Skin epidermis (tissue), 12 donors: Measurements from ENCODE around the gene NOL12.
"Not testable (repeated sequence)": the region's sequence is repeated elsewhere in the genome, so short reads cannot be mapped to it uniquely, and the experiment has no call there.

Source experiments
- H3K27ac ChIP-seq, 21 experiments: fragments of 200-600 bp; sonication (generic) in 11 of 21; one replicate each; pipeline ENCODE4 v1.5.0; 2020; ENCODE audit warnings: mild to moderate bottlenecking in 3 of 21, inconsistent platforms in 2 of 21, moderate library complexity in 2 of 21
- H3K4me3 ChIP-seq, 7 experiments: fragments of 200-600 bp; sonication (generic) in 2 of 7; one replicate each; pipeline ENCODE4 v1.5.0; 2020; ENCODE audit warnings: inconsistent platforms in 2 of 7, mild to moderate bottlenecking in 2 of 7, moderate library complexity in 1 of 7

Gene NOL12

DNA sequence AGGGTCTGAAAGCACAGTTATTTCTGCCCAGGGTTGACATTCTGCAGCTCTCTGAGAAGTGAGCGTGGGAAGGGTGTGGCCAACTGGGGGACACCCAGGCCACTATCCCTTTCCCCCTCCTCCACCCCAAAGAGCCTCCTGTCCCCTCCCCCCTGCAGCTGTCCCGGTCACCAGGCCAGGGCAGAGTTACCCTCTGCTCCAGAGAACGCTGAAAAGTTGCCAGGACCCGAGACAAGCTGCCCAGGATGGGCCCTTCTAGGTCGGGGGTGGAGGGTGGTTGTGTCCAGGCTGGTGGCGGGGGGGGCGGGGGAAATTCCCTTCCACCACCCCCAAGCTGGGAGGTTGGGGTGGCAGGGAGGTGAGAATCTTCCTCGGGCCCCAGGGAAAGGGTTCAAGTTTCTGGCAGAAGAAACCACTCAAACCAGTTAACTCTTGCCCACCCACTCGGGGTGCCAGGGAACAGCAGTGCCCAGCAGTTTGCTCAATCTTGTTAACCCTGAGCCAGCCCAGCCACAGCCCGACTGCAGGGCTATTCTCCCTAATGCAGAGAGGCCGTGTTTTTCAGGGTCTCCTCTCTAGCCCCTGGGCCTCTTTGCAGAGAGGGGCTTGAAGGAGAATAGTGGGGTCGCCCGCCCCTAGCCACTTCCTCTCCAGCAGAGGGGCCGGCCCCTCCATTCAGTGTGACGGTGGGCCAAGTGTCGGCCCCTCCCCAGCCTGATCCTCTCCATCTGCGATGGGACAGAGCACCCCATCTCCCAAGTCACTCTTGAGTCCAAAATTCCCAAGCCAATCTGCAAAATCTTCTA lies 10.0 kb upstream of the NOL12 start:
- H3K4me3 ChIP-seq = peak overlapping the region; percentile 45 to 68 (median 53)
- peak overlapping the region in 20 of 21 experiments; percentile 71 to 96 (median 86) for H3K27ac ChIP-seq

DNA sequence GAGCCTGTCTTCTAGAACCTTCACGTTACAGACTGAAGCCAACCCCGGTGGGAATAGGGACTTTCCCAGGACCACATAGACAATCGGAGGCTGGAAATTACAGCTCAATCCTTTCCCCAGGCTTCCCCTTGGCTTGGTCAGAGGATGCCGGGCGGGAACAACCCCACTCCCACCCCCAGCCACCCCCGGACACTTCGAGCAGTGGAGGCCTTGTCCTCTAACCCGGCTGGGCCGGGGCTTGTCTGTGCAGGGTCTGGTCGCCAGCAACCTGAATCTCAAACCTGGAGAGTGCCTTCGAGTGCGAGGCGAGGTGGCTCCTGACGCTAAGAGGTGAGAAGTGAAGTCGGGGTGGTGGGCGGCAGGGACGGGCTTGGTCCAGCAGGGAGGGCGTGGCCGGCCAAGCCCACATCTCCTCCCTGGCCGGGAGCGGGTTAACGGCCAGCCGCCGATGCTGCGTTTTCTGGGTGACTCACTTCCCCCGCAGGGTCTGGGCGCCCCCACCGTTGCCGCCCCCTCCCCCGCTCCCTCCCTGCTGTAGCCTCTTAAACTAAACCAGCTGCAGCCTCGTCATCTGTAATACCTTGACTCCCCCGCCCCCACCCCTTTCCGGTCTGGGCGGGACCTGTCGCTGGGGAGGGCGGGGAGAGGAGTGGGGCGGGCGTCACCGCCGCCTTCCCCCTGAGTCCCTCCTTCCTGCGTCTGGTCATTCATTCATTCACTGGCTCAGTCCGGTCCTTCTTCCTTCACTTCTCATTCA lies 9.2 kb upstream of the NOL12 start:
- Histone ChIP-seq H3K4me3 (peak overlapping the region; percentile 45 to 68 (median 53)), H3K27ac (peak overlapping the region in 20 of 21 experiments; percentile 71 to 96 (median 86))

GRCh38 chr22:37677493-37677974 lies 8.6 kb upstream of the NOL12 start:
- H3K27ac ChIP-seq = peak overlapping the region in 17 of 21 experiments; percentile 71 to 96 (median 89)
- H3K4me3 ChIP-seq = peak overlapping the region; percentile 45 to 68 (median 53)

- H3K4me3 ChIP-seq = no peak overlapping the region
- peak overlapping the region in 6 of 21 experiments; percentile 14 to 93 (median 85) for H3K27ac ChIP-seq
These were observed 7.8 kb upstream of the NOL12 start for GRCh38 chr22:37678372-37678771.

DNA sequence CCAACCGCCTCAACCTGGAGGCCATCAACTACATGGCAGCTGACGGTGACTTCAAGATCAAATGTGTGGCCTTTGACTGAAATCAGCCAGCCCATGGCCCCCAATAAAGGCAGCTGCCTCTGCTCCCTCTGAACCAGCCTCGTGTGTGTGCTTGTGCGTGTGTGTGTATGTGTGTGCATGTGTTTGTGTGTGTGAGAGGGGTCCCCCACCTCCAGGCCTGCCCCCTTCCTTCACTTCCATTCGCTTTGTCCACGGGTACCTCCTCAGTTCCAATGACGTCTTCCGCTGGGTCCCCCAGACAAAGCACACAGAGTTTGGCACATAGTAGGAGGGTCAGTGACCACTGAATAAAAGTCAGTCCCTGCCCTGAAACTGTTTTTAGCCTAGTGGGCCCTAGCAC lies 6.5 kb upstream of the NOL12 start:
- peak overlapping the region in 1 of 21 experiments; percentile 16 for H3K27ac ChIP-seq
- no peak overlapping the region for H3K4me3 ChIP-seq

GRCh38 chr22:37680191-37680851 lies 5.8 kb upstream of the NOL12 start:
- H3K4me3 ChIP-seq = no peak overlapping the region
- H3K27ac ChIP-seq = peak overlapping the region in 2 of 21 experiments; percentile 16 to 35

- H3K4me3 ChIP-seq = no peak overlapping the region
- peak overlapping the region in 4 of 21 experiments; percentile 9 to 35 (median 26) for H3K27ac ChIP-seq
These were observed 5.1 kb upstream of the NOL12 start for GRCh38 chr22:37681001-37681424.

DNA sequence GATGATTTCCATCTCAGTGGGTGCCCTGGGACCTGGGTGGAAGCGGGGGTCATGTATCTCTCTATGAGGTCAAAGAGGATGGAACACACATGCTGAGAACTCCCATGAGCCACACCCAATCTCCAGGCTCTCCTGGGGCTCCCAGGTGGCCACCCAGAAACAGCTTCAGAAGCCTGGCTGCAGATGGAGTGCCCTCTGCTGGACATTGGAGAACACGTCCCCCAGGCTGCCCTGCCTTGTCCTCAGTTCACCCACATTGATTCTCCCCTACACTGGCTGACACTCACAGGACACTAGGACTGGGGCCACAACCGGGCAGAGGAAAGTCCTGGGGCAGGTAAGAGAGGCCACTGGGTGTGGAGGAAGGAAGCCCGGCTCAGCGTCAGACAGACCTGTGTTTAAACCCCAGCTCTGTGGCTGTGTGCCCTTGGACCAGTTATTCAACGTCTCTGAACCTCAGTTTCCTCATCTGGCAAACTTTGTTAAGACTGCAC lies 4.5 kb upstream of the NOL12 start:
- no peak overlapping the region for H3K4me3 ChIP-seq
- peak overlapping the region in 1 of 21 experiments; percentile 29 for H3K27ac ChIP-seq

- no peak overlapping the region for H3K4me3 ChIP-seq
- peak overlapping the region in 7 of 21 experiments; percentile 44 to 97 (median 90) for H3K27ac ChIP-seq
These were observed 1.1 kb upstream of the NOL12 start for GRCh38 chr22:37684803-37685615.

DNA sequence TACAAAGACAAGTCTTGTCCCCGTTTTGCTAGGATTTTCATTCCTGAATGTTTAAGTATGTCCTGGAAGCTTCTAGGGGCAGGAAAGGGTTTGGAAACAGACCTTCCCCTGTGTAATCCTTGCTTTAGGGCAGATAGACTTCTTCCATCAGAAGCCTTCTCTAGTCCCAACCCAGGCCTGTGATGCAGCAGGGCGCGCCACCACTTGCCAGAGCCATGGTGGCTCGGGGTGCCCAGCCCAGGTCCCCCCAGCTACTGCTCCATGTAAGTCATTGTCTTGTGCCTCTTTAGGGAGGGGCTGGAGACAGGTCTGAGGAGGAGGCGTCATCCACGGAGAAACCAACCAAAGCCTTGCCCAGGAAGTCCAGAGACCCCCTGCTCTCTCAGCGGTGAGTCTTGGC lies 4.3 kb downstream of the NOL12 start:
- Histone ChIP-seq H3K27ac (peak overlapping the region in 14 of 21 experiments; percentile 24 to 75 (median 62)), H3K4me3 (no peak overlapping the region)

- peak overlapping the region in 14 of 21 experiments; percentile 24 to 75 (median 62) for H3K27ac ChIP-seq
- no peak overlapping the region for H3K4me3 ChIP-seq
These were observed 4.9 kb downstream of the NOL12 start for GRCh38 chr22:37690901-37691504.

- H3K4me3 ChIP-seq = no peak overlapping the region
- H3K27ac ChIP-seq = no peak overlapping the region
These were observed 6.6 kb downstream of the NOL12 start for GRCh38 chr22:37692627-37693285.

DNA sequence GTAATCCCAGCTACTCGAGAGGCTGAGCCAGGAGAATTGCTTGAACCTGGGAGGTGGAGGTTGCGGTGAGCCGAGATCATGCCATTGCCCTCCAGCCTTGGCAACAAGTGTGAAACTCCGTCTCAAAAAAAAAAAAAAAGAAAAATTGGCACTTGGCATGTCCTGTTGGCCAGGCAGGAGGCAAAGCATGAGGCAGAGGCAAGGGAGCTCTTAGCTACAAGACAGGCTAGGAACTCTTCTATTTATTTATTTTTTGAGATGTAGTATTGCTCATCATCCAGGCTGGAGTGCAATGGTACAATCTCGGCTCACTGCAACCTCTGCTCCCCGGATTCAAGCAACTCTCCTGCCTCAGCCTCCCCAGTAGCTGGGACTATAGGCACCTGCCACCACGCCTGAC lies 8.0 kb downstream of the NOL12 start:
- not testable (repeated sequence) for H3K27ac ChIP-seq, H3K4me3 ChIP-seq

GRCh38 chr22:37696260-37696656 lies 10.1 kb downstream of the NOL12 start:
- peak overlapping the region in 1 of 21 experiments; percentile 18 for H3K27ac ChIP-seq
- H3K4me3 ChIP-seq = not testable (repeated sequence)

DNA sequence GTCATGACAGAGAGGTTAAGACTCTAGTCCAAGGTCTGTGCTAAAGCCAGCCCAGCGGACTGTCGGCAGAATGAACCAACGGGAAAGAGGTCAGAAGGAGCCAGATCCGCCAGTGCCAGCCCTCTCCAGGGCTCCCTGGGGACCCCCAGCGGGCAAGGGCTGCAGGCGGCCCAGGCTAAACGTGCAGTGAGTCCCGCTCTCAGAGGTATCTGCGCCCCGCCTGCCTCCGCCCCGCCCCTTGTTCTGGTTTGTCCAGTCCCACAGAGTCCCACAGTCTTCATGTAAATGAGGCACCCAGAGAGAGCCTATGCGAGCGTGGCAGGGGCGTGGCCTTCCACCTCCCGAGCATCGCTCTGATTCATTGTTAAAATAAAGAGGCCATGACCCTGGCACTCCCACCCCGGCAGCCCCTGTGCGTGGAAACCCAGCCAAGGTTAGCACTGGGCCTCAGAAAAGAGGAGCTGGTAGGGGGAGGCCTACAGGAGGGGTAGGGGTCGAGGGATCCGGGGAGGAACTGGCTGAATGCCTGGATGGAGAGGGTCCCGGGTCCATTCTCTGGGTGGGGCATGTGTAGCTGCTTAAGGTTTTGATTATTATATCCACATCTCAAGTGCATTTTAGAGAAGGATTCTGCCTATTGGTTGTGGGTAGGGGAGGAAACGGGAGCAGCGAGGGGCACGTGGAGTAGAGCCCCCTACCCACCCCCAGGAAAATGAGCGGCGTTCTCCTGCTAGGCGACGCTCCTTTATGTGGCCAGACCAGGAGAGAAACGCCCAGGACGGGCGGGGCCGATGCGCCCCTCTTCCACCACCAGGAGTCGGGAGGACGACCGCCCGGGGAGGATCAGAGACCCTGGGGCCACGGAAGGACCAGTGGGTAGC lies 10.8 kb downstream of the NOL12 start, which contains the start of gene TRIOBP:
TSS of gene TRIOBP (plus strand) at position 392 of the 881 bp plus-strand sequence. CDS start 4,318 bp downstream, outside the sequence.
- H3K27ac ChIP-seq = peak within 1 kb of the TSS in 3 of 21 experiments; percentile 1 to 32 (median 18)
- peak within 1 kb of the TSS in 1 of 7 experiments; percentile 4 for H3K4me3 ChIP-seq

GRCh38 chr22:37697538-37697835 lies 11.3 kb downstream of the NOL12 start:
- Histone ChIP-seq H3K27ac (peak overlapping the region in 1 of 21 experiments; percentile 9), H3K4me3 (no peak overlapping the region)
